Measurements from ENCODE around the gene ZBTB7B.

Gene ZBTB7B

DNA sequence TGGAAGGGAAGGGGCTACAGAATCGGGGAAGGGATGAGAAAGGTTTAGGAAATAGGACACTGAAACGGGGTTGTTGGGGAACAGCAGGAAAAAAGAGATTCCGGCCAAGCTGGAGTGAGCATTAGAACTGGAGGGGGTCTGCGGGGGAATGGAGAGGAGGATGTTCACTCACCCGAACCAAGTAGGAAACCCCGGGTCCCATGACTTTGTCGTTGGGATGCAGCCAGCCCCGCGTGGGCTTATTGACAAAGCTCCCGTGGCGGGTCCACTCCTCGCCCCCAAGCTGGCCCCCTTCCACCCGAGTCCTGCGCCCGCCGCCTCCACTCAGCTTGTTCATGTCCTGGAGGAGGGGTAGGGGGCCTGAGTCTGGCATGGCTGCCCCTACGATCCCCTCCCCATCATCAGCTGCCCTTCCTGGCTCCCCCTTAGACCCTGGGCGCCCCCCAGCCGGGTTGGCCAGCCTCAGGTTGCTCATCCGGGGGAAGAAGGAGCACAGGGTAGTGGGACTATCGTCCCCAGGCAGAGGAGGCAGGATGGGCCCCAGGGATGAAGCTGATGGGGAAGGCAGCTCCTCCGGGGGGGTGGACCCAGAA lies 32.6 kb upstream of the ZBTB7B start:
- Histone ChIP-seq H3K36me3 (replicated peaks) (peaks cover 35% of the 10 kb centered on the region), H3K4me3 (ENCODE audit: low read depth, low read length) (peak overlapping the region; percentile 74), H3K27ac (peak overlapping the region; percentile 96), H3K27me3 (replicated peaks) (no peaks in the 10 kb centered on the region)
- in situ Hi-C loops (cut with HindIII; ENCODE audit: low pct_ligation_motif_present, low sequenced_read_pairs), result no loop called here
- no peak for DNase-seq
- TF ChIP-seq, protein P1, sequence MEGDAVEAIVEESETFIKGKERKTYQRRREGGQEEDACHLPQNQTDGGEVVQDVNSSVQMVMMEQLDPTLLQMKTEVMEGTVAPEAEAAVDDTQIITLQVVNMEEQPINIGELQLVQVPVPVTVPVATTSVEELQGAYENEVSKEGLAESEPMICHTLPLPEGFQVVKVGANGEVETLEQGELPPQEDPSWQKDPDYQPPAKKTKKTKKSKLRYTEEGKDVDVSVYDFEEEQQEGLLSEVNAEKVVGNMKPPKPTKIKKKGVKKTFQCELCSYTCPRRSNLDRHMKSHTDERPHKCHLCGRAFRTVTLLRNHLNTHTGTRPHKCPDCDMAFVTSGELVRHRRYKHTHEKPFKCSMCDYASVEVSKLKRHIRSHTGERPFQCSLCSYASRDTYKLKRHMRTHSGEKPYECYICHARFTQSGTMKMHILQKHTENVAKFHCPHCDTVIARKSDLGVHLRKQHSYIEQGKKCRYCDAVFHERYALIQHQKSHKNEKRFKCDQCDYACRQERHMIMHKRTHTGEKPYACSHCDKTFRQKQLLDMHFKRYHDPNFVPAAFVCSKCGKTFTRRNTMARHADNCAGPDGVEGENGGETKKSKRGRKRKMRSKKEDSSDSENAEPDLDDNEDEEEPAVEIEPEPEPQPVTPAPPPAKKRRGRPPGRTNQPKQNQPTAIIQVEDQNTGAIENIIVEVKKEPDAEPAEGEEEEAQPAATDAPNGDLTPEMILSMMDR (IDR thresholded peaks at IDR 0.05; ENCODE audit: low read depth, low read length, missing control alignments), result no peak

DNA sequence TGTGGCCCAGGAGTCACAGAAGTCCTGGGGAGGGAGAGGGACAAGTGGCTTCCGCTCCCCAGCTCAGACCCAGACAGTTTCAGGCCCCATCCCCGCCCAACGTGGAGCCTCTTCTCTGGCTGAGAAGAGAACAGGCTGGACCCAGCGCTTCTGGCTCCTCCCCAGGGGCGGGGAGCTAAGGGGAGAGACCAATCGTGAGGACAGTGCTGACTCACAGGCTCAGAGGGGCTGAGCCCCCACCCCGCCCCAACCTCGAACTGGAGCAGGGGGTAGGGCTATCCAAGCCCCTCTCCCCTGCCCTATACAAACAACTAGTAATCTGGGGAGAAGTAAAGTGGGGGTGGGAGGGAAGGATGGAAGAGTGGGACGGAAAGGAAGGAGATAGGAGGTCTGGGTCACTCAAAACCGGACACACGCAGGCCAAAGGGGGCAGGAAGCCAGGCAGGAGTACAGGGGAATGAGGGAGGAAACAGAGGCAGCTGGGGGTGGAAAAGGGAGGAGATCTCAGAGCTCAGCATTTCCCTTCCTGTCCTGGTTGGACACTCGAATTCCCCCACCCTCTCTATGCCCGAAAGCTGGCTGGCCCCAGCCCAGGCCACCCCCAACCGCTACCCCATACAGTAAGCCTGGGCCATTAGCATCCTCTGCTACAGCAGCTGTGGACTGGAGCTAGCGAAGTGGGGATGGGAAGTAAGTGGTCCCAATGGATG lies 31.8 kb upstream of the ZBTB7B start, which contains the start of gene SHC1:
Gene SHC1 (minus strand): TSS at position 117 of the 710 bp plus-strand sequence. CDS start 221 bp downstream, outside the sequence.
- peaks cover 27% of the 10 kb centered on the region for H3K36me3 ChIP-seq (replicated peaks)
- H3K4me3 ChIP-seq (ENCODE audit: low read depth, low read length), result peak within 1 kb of the TSS; percentile 74
- H3K27ac ChIP-seq, result peak within 1 kb of the TSS; percentile 96
- no peaks in the 10 kb centered on the region for H3K27me3 ChIP-seq (replicated peaks)
- TF ChIP-seq, protein P1 (IDR thresholded peaks at IDR 0.05; ENCODE audit: low read depth, low read length, missing control alignments), result no peak
- DNase-seq, result peak; percentile 88
- in situ Hi-C loops (cut with HindIII; ENCODE audit: low pct_ligation_motif_present, low sequenced_read_pairs), result no loop called here

DNA sequence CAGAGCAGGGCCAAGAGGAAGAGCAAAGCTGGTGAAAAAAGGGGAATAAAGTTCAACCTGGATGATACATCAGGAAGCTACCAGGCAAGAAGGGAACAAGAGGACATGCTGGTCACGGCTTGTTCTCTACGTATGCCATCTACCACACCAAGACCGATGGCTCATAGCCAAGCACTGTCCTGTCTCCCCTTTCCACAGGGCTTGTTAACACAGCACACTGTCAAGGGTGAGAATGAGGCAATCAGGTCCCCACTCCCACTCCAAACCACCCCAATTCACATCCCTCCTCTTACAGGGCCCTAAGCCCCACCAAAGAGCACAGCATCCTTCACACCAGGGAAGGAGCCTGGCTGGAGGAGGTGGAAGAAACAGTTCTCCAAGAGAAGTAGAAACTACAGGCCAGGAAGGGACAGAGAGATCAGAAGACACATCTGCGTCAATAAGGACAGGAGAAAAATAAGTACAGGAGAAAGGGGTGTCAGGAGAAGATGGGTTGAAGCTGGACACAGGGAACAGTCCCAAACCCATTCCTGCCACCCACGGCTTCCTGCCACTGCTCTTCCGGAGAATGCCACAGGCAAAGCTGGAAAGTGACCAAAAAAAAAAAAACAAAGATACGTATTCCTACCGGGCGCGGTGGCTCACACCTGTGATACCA lies 31.1 kb upstream of the ZBTB7B start:
- peak; percentile 56 for DNase-seq
- TF ChIP-seq, protein P1 (IDR thresholded peaks at IDR 0.05; ENCODE audit: low read depth, low read length, missing control alignments), result no peak
- Histone ChIP-seq H3K27ac (peak overlapping the region; percentile 96), H3K4me3 (ENCODE audit: low read depth, low read length) (peak overlapping the region; percentile 74), H3K36me3 (replicated peaks) (peaks cover 20% of the 10 kb centered on the region), H3K27me3 (replicated peaks) (no peaks in the 10 kb centered on the region)
- in situ Hi-C loops (cut with HindIII; ENCODE audit: low pct_ligation_motif_present, low sequenced_read_pairs), result no loop called here

DNA sequence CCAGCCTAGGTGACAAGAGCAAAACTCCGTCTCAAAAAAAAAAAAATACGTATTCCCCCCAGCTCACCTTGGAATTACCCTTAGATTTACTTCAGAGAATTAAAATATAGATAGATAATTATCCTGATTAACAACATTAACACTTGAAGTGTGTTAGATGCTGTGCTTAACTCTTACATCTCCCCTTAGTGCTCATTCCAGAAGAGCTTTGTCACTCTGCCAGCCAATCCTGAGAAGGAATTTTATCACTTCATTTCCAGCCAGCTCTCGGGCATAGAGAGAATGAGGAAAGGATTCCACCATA lies 30.4 kb upstream of the ZBTB7B start:
- Histone ChIP-seq H3K4me3 (ENCODE audit: low read depth, low read length) (peak overlapping the region; percentile 78), H3K27ac (peak overlapping the region; percentile 96), H3K27me3 (replicated peaks) (no peaks in the 10 kb centered on the region), H3K36me3 (replicated peaks) (peaks cover 13% of the 10 kb centered on the region)
- in situ Hi-C loops (cut with HindIII; ENCODE audit: low pct_ligation_motif_present, low sequenced_read_pairs), result no loop called here
- TF ChIP-seq, protein P1 (IDR thresholded peaks at IDR 0.05; ENCODE audit: low read depth, low read length, missing control alignments), result no peak
- no peak for DNase-seq

DNA sequence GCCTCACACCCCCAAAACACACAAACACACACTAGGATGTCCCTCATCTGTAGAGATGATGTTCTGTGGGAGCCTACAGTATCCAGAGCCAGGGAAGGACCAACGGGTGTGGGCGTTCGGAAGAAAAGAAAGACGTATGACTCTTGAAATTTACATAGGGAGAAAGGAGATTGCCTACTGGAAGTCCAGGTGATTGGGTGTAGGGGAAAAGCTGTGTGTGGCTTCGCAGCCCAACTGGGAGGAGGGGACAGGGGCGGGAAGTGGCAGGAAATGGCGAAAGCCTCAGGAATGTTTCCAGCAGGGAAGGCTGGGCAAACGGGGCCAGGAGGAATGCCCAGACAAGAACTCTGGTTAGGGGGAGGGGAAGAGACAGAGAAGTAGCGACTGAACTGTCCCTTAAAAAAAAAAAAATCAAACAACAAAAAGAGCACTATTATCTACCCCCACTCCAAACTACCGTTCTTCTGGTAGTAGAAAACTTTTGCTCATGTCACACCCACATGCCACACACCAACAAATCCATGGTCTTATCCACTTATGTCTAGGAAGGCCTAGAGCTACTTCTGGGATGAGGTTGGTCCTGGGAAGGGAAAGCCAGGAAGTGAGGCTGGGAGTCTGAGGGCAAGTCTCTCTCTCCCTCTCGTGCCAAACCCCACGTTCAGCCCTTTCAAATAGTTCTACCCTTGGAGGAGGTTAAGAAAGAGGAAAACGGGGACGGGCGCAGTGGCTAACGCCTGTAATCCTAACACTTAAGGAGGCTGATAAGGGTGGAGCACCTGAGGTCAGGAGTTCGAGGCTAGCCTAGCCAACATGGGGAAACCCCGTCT lies 29.9 kb upstream of the ZBTB7B start:
- H3K27me3 ChIP-seq (replicated peaks), result no peaks in the 10 kb centered on the region
- TF ChIP-seq, protein P1 (IDR thresholded peaks at IDR 0.05; ENCODE audit: low read depth, low read length, missing control alignments), result no peak
- H3K36me3 ChIP-seq (replicated peaks), result peaks cover 7% of the 10 kb centered on the region
- peak overlapping the region; percentile 96 for H3K27ac ChIP-seq
- H3K4me3 ChIP-seq (ENCODE audit: low read depth, low read length), result peak overlapping the region; percentile 78
- DNase-seq, result peak; percentile 84
- in situ Hi-C loops (cut with HindIII; ENCODE audit: low pct_ligation_motif_present, low sequenced_read_pairs), result no loop called here

Measured in brain microvascular endothelial cell (primary cell).